GM19035 (cell line): ENCODE results near the gene ADCY5.
A peak's percentile ranks its signal among the peaks of the same experiment; 100 is the strongest.

Experiments used
- ATAC-seq: cut with Tn5 transposase; IDR thresholded peaks from one replicate; pipeline ENCODE4 v1.9.1; 2021; ENCODE audit not compliant: unreplicated experiment

The ADCY5 gene

DNA sequence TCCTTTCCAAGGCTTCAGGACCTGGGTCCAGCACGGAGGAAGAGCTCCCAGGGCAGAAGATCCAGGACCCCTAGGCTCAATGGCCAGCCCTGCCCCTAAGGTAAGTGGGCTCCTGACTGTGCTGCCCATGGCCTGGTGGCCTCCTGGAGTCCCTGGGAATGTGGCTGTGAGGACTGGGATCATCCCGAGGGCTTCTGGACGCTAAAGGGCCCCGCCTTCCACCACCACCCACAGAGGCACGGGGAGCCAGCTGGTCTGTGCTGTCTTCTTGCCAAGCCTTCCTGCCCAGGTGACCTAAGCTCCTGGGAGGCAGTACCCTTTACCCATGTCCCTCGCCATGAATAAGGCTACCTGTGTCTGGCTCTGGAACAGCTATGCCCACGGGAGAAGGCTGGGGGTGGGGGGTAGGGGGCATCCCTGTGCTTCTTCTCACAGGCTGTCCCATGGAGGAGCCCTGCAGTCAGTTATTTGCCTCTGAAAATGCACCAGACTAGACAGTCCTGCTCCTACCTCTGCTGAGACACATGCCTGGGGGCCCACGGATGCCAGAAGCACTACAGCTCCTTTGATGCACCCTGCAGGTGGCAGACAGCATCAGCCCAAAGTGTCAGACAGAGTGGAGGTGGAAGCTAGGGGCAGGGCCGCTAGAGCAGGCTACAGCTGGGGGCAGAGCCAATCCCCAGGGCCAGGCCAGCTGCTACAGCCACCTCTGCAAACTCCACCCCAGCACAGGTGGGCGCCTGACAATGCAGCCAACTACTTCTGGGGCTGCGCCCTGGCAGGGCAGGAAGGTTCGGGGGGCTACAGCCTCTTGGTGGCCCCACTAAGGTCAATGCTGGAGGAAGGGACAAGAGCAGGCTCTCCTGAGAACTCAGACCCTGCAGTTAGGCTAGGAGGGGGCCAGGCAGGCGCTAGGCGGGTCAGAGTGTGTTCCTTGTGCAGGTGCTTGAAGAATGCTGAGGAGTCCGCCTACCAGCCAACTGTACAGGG lies 156.3 kb downstream of the ADCY5 start:
- ATAC-seq: no peak

DNA sequence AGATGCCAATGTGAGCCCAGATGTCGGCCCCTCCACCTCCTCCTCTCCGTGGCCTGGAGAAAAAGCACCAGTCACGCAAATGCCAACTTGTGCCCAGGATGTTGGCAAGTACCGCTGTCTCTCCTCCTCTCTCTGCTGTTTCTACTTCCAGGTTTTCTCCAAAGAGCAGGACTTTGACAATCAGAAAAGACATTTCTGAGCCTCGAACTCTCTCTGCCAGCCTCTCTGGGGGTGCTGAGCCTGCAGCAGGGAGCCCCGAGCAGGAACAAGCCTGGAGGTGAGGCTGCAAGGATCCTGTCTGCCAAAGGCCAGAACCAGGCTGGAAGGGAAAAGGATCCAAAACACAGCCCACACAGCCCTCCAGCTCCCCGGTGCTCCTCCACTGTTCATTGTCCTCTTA lies 157.5 kb downstream of the ADCY5 start:
- ATAC-seq: no peak

DNA sequence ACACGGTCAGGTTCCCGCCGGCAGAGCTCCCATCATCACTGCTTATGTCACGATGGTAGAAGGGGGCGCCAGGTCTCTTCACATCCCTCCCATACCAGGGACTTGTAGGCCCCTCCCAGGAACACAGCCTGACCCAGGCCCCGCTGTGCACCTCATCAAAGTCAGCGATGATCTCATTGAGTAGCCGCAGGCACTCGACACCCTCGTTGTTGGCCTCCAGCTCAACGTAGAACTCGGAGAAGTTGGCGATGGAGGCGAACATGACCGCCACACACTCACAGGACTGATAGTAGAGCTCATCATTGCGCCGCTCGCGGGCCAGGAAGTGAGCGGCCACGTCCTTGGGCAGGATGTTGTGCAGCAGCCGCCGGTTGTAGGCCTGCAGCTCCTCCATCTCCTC lies 157.9 kb downstream of the ADCY5 start:
- ATAC-seq: no peak

DNA sequence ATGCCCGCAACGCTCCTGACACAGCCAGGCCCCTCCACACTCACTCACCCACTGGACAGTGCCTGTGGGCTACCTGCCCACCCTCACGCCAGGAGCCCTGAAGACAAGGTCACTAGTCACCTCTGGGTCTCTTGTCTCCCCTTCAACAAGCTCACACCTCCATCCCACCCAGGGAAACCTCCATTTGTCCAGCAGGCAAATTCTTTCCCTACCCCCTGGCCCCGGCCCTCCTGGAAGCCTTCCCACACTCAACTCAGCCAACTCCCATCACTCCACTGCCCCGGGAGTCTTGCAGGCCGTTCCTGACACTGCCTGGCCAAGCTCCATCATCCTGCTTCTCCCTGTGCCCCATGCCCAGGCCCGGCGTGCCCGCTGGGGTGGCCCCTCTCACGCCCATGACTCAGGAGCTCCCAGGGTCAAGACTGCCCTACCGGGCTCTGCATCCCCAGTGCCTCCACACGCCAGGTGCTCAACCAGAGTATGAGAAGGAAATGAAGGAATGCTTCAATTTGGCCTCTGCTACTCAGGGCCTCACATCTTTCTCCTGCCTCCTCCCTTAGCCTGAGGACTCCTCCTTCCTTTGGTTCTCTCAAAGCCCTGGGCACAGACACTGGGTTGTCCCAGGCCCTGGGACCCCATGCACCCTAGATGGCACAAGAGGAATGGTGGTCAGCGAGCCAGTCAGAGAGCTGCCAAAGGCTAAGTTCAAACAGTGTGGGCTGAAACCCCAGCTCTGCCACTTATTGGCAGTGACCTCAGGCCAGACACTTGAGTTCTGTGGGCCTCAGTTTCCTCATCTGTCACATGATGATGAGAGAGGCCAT lies 158.6 kb downstream of the ADCY5 start:
- no peak for ATAC-seq

DNA sequence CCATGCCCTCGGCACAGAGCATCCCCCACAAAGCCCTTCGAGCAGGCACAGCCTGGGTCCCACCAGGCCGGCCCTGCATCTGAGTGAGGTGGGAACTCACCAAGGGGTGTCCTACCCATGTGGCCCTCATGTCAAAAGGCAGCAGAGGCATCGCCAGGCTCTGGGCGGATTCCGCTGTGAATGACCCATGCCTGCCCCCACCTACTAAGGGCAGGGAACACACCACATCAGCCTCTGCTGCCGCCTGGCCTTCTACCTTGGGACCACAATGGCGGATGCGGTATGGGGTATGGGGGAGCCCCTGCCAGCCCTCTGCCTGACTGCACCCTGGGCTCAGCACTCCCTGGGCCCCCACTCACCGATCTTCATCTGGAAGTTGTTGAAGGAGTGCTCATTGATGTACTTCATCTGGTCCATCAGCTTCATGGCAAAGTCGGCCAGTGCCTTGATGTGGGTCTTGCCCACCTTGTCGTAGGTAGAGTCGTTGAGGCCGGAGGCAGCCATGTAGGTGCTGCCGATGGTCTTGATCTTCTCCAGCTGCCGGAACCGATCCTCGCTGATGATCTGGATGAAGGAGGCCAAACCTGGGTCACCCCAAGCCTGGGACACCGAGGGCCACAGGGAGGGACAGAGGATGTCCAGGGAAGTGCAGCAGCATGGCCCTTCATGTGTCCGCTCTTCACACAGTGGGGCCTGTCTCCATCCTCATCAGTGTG lies 159.3 kb downstream of the ADCY5 start:
- ATAC-seq: no peak

DNA sequence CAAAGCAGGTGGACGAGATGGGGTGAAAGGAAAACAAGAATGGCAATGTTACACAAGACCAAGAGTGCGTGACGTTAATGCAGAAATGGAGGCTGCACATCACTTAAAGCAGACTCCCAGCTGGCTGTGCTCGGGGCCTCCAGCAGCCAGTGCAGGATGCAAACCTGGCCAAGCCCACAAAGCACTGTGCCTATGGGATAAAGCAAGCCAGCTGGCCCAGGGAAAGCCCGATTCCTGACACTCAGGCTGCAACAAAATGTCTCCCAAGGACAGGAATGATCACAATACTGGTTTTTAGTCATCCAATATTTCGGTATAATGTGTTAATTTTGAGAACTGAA lies 161.0 kb downstream of the ADCY5 start:
- no peak for ATAC-seq

DNA sequence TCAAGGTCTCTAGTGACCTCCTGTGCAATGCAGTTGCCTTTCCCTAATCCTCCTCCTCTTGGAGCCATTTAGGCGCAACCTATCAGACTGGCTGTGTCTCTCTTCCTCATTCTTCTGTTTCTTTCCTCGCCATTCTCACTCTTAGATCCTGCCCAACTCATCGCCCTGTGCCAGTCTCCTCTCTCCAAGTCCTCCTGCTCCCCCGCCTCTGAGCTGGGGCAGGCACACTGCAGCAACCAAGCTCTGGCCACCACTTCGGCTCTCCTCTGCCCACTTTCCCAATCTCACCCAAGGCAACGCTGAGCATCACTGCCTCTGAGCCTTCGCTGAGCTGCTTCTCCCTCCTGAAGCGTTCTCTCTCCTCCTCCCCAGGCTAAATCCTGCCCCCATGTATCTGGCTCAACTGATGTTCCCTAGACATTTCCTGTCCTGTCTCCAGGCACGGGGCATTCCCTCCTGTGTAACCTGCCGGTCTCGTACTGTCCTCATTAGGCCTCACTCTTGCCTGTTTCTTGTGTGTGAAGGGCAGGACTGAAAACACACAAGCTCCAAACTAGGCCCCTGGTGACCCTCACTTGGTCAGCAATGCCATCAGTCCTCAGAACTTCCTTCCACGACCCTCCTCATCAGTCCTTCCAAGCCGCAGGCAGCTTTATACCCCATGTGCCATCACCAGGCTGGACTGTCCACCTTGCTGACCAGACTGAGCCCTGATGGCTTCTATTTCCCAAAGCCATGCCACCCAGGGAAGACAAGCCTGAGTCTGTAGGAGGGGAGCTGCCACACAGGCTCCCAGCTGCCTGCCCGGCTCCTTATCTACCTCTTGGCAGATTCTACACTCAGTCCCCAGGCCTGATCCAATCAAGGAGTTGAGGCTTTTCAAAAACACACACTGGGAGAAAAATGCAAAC lies 161.6 kb downstream of the ADCY5 start:
- no peak for ATAC-seq

DNA sequence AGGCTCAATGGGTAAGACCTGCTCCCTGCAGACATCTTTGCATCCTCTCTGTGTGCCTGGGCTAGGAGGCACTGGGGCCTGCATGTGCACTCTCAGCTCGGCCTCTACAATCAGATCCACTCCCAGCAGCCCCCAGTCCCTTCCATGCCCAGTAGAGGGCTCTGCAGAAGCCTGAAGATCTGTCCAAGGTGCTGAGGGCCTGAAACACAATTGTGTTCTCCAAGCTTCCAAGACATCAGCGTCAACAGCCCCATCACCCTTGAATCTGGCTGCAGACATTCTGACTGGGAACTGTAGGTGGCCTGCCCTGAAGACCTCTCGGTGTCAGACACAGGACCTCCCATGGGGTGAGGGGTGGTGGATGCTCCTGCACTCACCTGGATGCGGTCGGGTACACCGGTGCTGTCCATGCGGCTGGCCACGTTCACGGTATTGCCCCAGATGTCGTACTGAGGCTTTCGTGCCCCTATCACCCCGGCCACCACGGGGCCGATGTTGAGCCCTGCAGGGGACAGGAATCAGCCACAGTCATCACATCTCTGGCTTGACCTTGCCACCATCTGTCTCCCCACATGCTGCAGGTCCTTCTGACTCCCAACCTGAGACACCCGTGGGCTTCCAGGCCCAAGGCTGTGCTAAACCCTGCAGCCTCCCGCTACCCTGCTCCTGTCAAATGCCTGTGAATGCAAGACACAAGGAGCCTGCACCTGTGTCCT lies 162.4 kb downstream of the ADCY5 start:
- peak; percentile 67 for ATAC-seq

DNA sequence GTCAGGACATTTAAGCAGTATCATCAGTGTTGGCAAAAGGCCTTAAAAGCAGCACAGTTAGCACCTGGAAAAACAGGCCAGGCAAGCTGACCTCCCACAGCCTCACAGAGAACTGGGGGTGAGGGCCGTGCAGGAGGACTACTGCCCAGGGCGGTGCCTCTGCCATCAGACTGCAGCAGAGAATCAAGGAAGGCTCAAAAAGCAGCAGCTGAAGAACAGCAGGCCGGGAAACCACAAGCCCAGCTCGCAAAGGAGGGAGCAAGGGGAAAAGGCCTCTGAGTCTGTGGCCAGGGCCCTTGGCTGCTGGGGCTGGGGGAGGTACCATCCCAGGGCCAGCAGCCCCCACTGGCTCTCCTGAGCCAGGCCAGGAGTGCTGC lies 163.0 kb downstream of the ADCY5 start:
- ATAC-seq: no peak

DNA sequence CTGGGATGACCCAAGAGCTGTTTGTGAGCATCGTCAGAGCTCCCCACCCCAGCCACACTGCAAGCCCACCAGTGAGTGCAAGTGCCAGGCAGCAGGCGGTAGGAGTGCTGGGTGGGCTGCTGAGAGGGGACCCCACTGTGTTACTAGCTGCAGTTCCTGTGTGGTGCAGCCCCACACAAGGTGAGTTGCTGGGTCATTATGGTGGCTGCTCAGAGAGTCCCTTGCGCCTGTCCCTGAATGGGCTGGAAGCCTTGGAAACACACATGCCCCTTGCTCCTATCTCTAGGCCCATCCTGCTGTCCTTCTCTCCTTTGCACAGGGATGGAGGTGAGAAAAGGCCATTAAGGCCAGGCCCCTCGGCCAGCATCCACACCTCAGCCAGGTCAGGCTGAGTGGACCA lies 163.4 kb downstream of the ADCY5 start:
- ATAC-seq: no peak

DNA sequence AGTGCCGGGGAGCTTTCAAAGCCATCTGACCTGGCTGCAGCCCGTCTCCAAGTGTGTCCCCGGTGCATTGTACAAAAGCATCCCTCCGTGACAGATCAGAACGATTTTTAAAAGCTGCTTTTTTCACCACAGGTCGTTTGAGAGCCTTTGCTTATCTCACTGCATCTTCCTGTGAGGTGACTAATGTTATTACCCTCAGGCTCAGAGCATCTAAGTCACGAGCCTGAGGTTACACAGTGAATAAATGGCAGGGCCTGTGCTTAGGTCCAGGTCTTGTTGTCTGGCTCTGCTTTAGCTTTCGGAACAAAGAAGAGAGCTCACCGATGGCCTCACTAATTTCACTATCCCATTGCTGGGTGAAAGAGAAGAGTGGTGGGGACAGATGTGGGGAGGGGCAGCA lies 163.8 kb downstream of the ADCY5 start:
- ATAC-seq: no peak

DNA sequence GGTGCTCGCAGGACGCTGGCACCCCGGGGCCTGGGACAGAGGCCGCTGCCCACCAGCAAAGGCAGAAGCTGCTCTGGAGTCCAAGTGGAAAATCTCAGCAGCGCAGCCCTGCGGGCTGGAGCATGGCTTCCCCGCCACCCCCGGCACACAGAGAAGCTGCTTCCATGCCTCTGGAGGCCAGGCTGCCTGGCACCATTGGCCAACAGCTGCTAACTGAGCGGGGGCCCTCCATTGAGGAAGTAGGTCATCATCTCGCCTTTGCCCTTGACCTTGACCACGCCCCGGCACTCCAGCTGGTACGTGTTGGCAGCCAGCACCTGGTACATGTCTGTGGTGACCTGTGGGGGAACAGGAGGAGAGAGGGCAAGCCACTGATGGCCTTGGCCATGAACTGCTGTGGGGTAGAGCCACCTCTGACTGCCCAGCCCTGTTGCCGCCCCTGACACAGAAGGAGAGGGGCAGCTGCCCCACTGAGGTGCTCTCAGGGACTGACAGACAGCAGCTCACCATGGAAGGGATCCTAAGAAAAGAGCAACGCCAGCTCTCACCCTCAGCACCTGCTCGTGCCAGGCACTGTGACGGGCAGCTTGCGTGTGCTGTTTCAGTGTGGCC lies 164.4 kb downstream of the ADCY5 start:
- no peak for ATAC-seq

DNA sequence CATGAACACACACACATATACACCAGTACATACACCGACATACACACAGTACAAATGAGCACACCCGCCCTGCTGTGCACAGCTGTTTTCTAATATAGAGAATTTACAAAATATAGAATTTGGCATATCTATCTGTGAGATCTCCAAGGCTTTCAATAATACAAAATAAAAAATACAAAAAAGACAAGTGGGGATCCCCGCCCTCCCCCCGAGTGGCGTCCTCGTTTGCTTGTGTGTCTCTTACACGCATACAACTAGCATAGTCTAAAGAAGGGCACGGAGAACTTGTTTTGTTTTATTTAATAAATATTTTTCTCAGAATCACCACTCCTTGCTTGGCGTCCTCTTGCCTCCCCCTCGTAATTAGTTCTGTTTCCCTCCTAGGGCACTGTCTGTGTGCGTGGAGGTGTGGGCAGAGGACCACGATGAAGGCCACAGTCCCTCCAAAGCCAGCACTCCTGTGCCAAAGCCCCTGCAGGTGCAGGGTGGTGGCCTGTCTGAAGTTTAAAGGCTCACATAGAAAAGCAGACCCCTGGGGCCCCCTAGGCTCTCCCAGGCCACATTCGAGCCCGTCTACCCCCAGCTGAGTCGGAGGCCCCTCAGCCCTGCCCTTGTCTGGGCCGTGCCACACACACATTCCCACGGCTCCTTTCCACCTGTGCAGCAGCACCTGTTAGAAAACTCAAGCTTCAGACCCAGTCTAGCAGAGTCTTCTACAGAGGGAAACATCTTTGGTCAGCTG lies 165.1 kb downstream of the ADCY5 start:
- ATAC-seq: no peak

DNA sequence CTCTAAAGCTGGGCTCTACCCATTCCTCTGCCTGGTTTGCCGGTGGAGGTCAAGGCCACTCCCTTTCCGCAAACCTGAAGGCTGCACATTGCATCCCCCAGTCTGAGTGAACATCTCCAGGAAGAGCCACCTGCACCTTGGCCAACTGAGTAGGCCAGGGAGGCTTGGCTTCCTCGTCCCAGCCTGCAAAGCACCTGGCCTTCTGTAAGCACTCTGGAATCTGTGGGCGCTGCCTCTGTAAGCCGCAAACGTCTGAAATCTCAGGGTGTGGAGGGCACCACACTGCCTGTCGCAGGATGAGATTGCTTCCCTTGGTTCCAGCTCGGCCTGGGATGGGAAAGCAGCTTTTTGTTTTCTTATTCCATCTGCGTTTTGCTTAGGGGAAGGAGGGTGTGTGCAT lies 165.8 kb downstream of the ADCY5 start:
- ATAC-seq: no peak

DNA sequence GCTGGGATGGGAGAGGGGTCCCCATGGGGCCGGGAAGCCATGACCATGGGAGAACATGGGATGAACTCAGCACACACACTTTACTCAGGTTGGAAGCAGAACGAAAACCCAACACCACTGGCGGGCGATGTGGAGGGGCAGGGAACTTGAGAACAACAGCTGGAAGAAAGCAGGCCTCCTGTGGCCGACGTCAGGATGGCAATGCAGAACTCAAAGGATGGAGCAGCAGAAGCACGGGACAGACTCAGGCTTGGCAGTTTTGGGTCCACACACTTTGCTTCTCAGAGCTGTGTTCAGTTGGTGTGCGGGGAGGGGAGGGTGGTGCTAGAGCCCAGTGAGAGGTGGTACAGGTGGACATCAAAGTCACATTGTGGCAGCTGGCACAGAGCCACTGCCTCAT lies 166.4 kb downstream of the ADCY5 start:
- no peak for ATAC-seq

DNA sequence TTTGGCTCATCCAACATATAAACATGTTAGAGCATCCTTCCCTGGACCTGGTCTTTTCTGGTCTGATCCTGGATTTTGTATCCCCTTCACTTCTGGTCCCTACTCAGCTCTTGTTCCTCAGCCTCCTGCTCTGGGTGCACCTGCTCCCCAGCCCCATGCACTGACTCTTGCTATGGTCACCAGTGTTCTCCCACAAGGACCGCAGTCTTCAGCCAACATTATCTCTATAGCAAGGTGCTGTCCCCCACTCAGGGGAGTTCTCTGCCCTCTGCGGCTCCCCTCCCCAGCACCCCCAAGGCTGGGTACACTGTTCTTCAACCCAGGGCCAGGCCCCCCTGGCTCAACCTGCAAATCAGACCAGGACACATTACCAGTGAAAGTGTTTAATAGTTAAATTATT lies 167.0 kb downstream of the ADCY5 start:
- ATAC-seq: no peak

DNA sequence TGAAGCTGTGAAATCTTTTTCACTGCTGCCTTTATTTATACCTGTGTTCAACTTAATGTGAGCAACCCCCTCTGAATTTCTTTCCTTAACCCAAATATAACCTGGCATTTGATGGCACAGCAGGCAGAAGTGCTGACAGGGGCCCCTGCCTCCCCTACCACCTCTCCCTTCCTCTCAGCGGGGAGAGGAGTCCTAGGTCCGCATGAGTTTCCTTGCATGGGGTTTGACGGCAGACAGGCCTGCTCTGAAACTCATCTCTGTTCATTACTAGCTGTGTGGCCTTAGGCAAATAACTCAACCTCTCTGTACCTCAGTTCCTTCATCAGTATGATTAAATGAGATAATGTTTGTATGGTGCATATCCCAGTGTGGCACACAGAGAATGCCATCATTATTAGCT lies 167.5 kb downstream of the ADCY5 start:
- no peak for ATAC-seq

DNA sequence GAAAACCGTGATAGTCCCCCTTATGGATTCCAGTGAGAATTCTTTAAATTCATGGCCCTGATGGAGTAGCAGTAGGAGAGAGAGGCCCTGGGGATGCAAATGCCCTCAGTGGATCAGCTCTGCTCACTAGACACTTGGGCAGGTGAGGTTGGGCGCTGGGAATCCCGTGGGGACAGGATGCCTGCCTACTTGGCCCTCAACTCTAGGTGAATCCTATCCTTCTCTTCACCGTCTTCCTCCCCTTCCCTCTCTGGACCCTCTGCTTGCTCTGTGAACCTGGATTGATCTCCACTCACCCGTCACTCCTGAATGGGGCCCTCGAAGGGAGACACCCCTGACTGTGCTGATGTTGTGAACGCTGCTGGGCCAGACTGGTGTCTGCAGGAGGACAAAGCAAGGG lies 169.8 kb downstream of the ADCY5 start:
- no peak for ATAC-seq

DNA sequence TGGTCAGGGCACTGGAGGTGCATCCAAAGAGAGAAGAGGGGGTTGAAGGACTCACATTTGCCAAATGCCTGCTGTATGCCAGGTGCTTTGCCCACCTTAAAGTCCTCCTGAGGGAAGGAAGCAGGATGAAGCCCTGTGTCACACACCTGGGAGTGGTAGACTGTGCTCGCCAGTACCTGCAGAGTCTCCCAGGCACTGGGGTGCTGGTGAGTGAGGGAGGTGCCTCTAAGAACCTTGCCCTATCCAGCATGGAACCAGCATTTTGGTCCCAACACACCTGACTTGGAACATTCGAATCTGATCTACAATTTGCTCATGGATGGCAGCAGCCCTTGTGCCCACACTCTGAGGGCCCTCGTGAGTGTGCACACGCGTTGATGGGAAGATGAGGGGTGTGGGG lies 170.4 kb downstream of the ADCY5 start:
- ATAC-seq: no peak
